Measurements from ENCODE around the gene FGFR2. TPM values are rescaled to one million over a fixed set of nuclear protein-coding genes. Genes with fewer than 3 reads are reported as not detected.

FGFR2 gene
- total and polyA plus RNA-seq, 9 of the 15 experiments (the other 6 are each of a cell fraction or from before 2014, with no cell fraction given): 0.20 TPM; not detected in 8

DNA sequence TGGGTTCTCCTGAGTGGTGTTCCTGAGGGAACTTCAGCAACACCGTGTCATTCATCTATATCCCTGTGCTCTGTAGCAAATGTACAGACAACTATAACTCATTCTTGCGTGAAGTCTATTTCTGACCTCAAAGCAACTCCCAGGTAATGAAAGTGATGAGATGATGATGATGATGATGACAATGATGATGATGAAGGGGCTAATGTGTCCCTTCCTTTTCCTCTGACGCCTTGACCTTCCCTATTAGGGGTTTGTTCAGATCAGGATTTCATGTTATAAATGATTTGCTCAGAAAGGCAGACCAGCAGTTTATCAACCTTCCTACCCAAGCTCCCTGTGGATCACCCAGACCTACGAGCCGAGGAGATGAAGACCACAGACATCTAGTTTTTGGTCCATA is 136.9 kb downstream of the FGFR2 start:
- Histone ChIP-seq H4K20me1 (replicated peaks; ENCODE audit: control insufficient read depth, insufficient read depth, low read length) (no peaks in the 10 kb centered on the region), H3K36me3 (ENCODE audit: control insufficient read depth, insufficient read depth, low read length) (no peaks in the 10 kb centered on the region), H2AFZ (ENCODE audit: low read depth, low read length) (no peak overlapping the region), H3K79me2 (ENCODE audit: control insufficient read depth, insufficient read depth, low read length) (no peaks in the 10 kb centered on the region), H3K4me1 (replicated peaks in 1 of 2; ENCODE audit: control insufficient read depth in 2 of 2, insufficient read depth in 2 of 2, low read length in 2 of 2) (no peaks in the 10 kb centered on the region), H3K9ac (ENCODE audit: insufficient read depth in 1 of 2, low read depth in 2 of 2, low read length in 2 of 2) (no peak overlapping the region), H3K9me3 (replicated peaks; ENCODE audit: control insufficient read depth, insufficient read depth, low read depth, low read length) (no peaks in the 10 kb centered on the region), H3K9me1 (ENCODE audit: control insufficient read depth, insufficient read depth, low read length) (no peaks in the 10 kb centered on the region), H3K4me2 (ENCODE audit: insufficient read depth, low read length) (no peak overlapping the region), H3K27me3 (ENCODE audit: control insufficient read depth in 2 of 2, insufficient read depth in 2 of 2, low read length in 2 of 2) (peaks cover 0 to 9% of the 10 kb centered on the region in 2 experiments; a peak in 2 of 5 replicates), H3K4me3 (no peak overlapping the region), H3K27ac (ENCODE audit: extremely low read depth, low read depth, low read length) (no peak overlapping the region)
- no TSS peak for BruUV-seq (replicated peaks)
- ATAC-seq: no peak
- TF ChIP-seq, protein P1, sequence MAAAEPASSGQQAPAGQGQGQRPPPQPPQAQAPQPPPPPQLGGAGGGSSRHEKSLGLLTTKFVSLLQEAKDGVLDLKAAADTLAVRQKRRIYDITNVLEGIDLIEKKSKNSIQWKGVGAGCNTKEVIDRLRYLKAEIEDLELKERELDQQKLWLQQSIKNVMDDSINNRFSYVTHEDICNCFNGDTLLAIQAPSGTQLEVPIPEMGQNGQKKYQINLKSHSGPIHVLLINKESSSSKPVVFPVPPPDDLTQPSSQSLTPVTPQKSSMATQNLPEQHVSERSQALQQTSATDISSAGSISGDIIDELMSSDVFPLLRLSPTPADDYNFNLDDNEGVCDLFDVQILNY (CRISPR knock-in tag; IDR thresholded peaks at IDR 0.05): no peak
- CTCF ChIA-PET (ENCODE audit: low intra/inter-chr PET ratio): no interaction called here
- intact Hi-C loops (cut with micrococcal nuclease) (no loop called here), in situ Hi-C loops (cut with MboI) (no loop called here)
- POLR2A ChIA-PET: no interaction called here
- no peak for DNase-seq (ENCODE audit: extremely low read depth in 1 of 4, low spot score in 3 of 4)
- WGBS (ENCODE audit: insufficient coverage, low coverage, missing lambda C conversion rate): 2% methylated on average over 5 of the region's 5 CpGs
- no peak for FAIRE-seq

DNA sequence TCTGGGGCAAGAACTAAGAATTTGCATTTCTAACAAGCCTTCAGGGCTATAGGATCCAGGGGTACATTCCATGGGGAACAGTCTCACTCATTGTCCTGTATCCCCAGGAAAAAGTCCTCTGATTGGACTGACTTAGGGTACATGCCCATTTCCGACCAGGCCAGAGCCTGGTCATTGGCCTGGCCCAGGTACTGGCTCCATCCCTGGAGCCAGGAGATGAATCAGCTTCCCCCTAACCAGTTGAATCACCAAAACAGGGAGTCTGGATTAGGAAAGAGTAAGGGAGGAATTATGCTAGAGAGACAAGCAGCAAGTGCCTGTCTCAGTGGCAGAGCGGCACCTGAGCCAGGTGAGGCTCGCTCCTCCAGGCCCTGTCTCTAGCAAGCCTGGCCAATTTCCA is 137.5 kb downstream of the FGFR2 start:
- no TSS peak for BruUV-seq (replicated peaks)
- H3K27ac ChIP-seq (ENCODE audit: extremely low read depth, low read depth, low read length): no peak overlapping the region
- CTCF ChIA-PET (ENCODE audit: low intra/inter-chr PET ratio): no interaction called here
- H3K9me1 ChIP-seq (ENCODE audit: control insufficient read depth, insufficient read depth, low read length): no peaks in the 10 kb centered on the region
- WGBS (ENCODE audit: insufficient coverage, low coverage, missing lambda C conversion rate): 0% methylated on average over 3 of the region's 3 CpGs
- no peak for FAIRE-seq
- H3K27me3 ChIP-seq (ENCODE audit: control insufficient read depth in 2 of 2, insufficient read depth in 2 of 2, low read length in 2 of 2): peaks cover 0 to 9% of the 10 kb centered on the region in 2 experiments; a peak in 2 of 5 replicates
- intact Hi-C loops (cut with micrococcal nuclease): no loop called here
- no peaks in the 10 kb centered on the region for H3K9me3 ChIP-seq (replicated peaks; ENCODE audit: control insufficient read depth, insufficient read depth, low read depth, low read length)
- POLR2A ChIA-PET: no interaction called here
- H2AFZ ChIP-seq (ENCODE audit: low read depth, low read length): no peak overlapping the region
- no peak overlapping the region for H3K4me2 ChIP-seq (ENCODE audit: insufficient read depth, low read length)
- H3K4me1 ChIP-seq (replicated peaks in 1 of 2; ENCODE audit: control insufficient read depth in 2 of 2, insufficient read depth in 2 of 2, low read length in 2 of 2): no peaks in the 10 kb centered on the region
- no peaks in the 10 kb centered on the region for H3K36me3 ChIP-seq (ENCODE audit: control insufficient read depth, insufficient read depth, low read length)
- no peak for DNase-seq (ENCODE audit: extremely low read depth in 1 of 4, low spot score in 3 of 4)
- in situ Hi-C loops (cut with MboI): no loop called here
- no peak for ATAC-seq
- no peak overlapping the region for H3K4me3 ChIP-seq
- H3K9ac ChIP-seq (ENCODE audit: insufficient read depth in 1 of 2, low read depth in 2 of 2, low read length in 2 of 2): no peak overlapping the region
- H3K79me2 ChIP-seq (ENCODE audit: control insufficient read depth, insufficient read depth, low read length): no peaks in the 10 kb centered on the region
- H4K20me1 ChIP-seq (replicated peaks; ENCODE audit: control insufficient read depth, insufficient read depth, low read length): no peaks in the 10 kb centered on the region
- TF ChIP-seq TSC22D4 (tag; IDR thresholded peaks at IDR 0.05) (no peak), ZNF445 (CRISPR knock-in tag; IDR thresholded peaks at IDR 0.05; ENCODE audit: low read depth) (no peak), ETS2 (tag; IDR thresholded peaks at IDR 0.05; ENCODE audit: borderline replicate concordance, poor library complexity, severe bottlenecking) (no peak), PHB (CRISPR knock-in tag; IDR thresholded peaks at IDR 0.05) (no peak), GABPB2 (CRISPR knock-in tag; conservative IDR thresholded peaks at IDR 0.05) (no peak), TFAM (CRISPR knock-in tag; conservative IDR thresholded peaks at IDR 0.05) (no peak), ZNF707 (CRISPR knock-in tag; conservative IDR thresholded peaks at IDR 0.05) (no peak), GTF2F1 (IDR thresholded peaks at IDR 0.05; ENCODE audit: low read depth, low read length) (no peak), POU5F1 (IDR thresholded peaks at IDR 0.05; ENCODE audit: borderline replicate concordance, low read depth, low read length, partially characterized antibody) (no peak), NFE2L1 (tag; IDR thresholded peaks at IDR 0.05; ENCODE audit: borderline replicate concordance, low read depth) (no peak)
- TF ChIP-seq, protein P2, sequence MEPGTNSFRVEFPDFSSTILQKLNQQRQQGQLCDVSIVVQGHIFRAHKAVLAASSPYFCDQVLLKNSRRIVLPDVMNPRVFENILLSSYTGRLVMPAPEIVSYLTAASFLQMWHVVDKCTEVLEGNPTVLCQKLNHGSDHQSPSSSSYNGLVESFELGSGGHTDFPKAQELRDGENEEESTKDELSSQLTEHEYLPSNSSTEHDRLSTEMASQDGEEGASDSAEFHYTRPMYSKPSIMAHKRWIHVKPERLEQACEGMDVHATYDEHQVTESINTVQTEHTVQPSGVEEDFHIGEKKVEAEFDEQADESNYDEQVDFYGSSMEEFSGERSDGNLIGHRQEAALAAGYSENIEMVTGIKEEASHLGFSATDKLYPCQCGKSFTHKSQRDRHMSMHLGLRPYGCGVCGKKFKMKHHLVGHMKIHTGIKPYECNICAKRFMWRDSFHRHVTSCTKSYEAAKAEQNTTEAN (CRISPR knock-in tag; IDR thresholded peaks at IDR 0.05): no peak
- TF ChIP-seq, protein P3, sequence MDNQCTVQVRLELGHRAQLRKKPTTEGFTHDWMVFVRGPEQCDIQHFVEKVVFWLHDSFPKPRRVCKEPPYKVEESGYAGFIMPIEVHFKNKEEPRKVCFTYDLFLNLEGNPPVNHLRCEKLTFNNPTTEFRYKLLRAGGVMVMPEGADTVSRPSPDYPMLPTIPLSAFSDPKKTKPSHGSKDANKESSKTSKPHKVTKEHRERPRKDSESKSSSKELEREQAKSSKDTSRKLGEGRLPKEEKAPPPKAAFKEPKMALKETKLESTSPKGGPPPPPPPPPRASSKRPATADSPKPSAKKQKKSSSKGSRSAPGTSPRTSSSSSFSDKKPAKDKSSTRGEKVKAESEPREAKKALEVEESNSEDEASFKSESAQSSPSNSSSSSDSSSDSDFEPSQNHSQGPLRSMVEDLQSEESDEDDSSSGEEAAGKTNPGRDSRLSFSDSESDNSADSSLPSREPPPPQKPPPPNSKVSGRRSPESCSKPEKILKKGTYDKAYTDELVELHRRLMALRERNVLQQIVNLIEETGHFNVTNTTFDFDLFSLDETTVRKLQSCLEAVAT (IDR thresholded peaks at IDR 0.05): no peak
